Urinary bladder (tissue), 4 donors: ENCODE data around the gene SGK1. TPM values are rescaled to one million over a fixed set of nuclear protein-coding genes. Genes with fewer than 3 reads are reported as not detected.
"Not testable (repeated sequence)": the region's sequence is repeated elsewhere in the genome, so short reads cannot be mapped to it uniquely, and the experiment has no call there.

Experiments
- DNase-seq: peaks from one replicate; pipeline ENCODE4 v3.0.0-alpha.2; 2015; ENCODE audit errors: extremely low spot score
- H3K27ac ChIP-seq: one replicate; pipeline ENCODE4 v1.5.1; 2013; ENCODE audit warnings: low read depth, mild to moderate bottlenecking, moderate library complexity
- H3K36me3 ChIP-seq: one replicate; pipeline ENCODE4 v1.6.1; 2013; ENCODE audit warnings: mild to moderate bottlenecking, moderate library complexity; ENCODE audit not compliant: insufficient read depth
- H3K4me1 ChIP-seq: one replicate; pipeline ENCODE4 v1.6.1; 2013; ENCODE audit warnings: mild to moderate bottlenecking, moderate library complexity; ENCODE audit not compliant: insufficient read depth
- H3K4me3 ChIP-seq: one replicate; pipeline ENCODE4 v1.5.1; 2013; ENCODE audit warnings: low read depth, low read length
- WGBS: extraction: QIAGEN DNeasy Blood & Tissue Kit; methylation state at CpG from one replicate; pipeline ENCODE4 v1.1.7; 2013; 5-methylcytosine and 5-hydroxymethylcytosine counted together
- polyA plus RNA-seq: library from polyadenylated mRNA; stranded (reverse); fragments of 200-250 nt; gene quantifications from one replicate; pipeline ENCODE4 v1.2.3, GENCODE V29; 2013
- total RNA-seq: library from RNA; depleted of rRNA; stranded (reverse); fragments of >200 nt; gene quantifications from one replicate; pipeline ENCODE4 v1.2.3, GENCODE V29; 2014
- donor health status: healthy with polysubstance abuse.
- donor health status: healthy.

SGK1 gene
- total and polyA plus RNA-seq, 2 donors, result 44.4 to 51.2 TPM

- Histone ChIP-seq H3K27ac (no peak overlapping the region), H3K4me1 (no peaks in the 10 kb centered on the region), H3K36me3 (no peaks in the 10 kb centered on the region), H3K4me3 (no peak overlapping the region)
- no peak for DNase-seq
- 82% methylated on average over 5 of the region's 5 CpGs for WGBS
Measured at GRCh38 chr6:134233180-134233955, 84.5 kb downstream of the SGK1 start.

GRCh38 chr6:134230940-134231339 lies 87.0 kb downstream of the SGK1 start:
- Histone ChIP-seq H3K36me3 (no peaks in the 10 kb centered on the region), H3K4me3 (no peak overlapping the region), H3K27ac (no peak overlapping the region), H3K4me1 (no peaks in the 10 kb centered on the region)
- no peak for DNase-seq
- WGBS, result 76% methylated on average over 3 of the region's 3 CpGs

GRCh38 chr6:134230087-134230700 lies 87.7 kb downstream of the SGK1 start:
- WGBS, result 87% methylated on average over 8 of the region's 8 CpGs
- Histone ChIP-seq H3K4me1 (no peaks in the 10 kb centered on the region), H3K4me3 (no peak overlapping the region), H3K27ac (no peak overlapping the region), H3K36me3 (no peaks in the 10 kb centered on the region)
- no peak for DNase-seq

GRCh38 chr6:134229520-134229919 lies 88.4 kb downstream of the SGK1 start:
- Histone ChIP-seq H3K27ac (no peak overlapping the region), H3K4me3 (no peak overlapping the region), H3K4me1 (no peaks in the 10 kb centered on the region), H3K36me3 (no peaks in the 10 kb centered on the region)
- WGBS, result 93% methylated on average over 2 of the region's 2 CpGs
- DNase-seq, result no peak

- Histone ChIP-seq H3K4me3 (no peak overlapping the region), H3K36me3 (no peaks in the 10 kb centered on the region), H3K4me1 (no peaks in the 10 kb centered on the region), H3K27ac (no peak overlapping the region)
- no peak for DNase-seq
- WGBS, result 42% methylated on average over 2 of the region's 2 CpGs
Measured at GRCh38 chr6:134223796-134224420, 94.0 kb downstream of the SGK1 start.

- WGBS, result 81% methylated on average over 3 of the region's 3 CpGs
- Histone ChIP-seq H3K4me1 (no peaks in the 10 kb centered on the region), H3K36me3 (no peaks in the 10 kb centered on the region), H3K4me3 (no peak overlapping the region), H3K27ac (no peak overlapping the region)
- DNase-seq, result no peak
Measured at GRCh38 chr6:134221250-134221649, 96.7 kb downstream of the SGK1 start.

GRCh38 chr6:134217798-134218140 lies 100.1 kb downstream of the SGK1 start:
- no peaks in the 10 kb centered on the region for H3K36me3 ChIP-seq
- H3K4me3 ChIP-seq, result no peak overlapping the region
- H3K27ac ChIP-seq, result no peak overlapping the region
- no peak for DNase-seq
- H3K4me1 ChIP-seq, result no peaks in the 10 kb centered on the region

GRCh38 chr6:134217105-134217797 lies 100.7 kb downstream of the SGK1 start:
- WGBS, result 94% methylated on average over 8 of the region's 8 CpGs
- no peak overlapping the region for H3K27ac ChIP-seq
- no peaks in the 10 kb centered on the region for H3K36me3 ChIP-seq
- H3K4me3 ChIP-seq, result no peak overlapping the region
- DNase-seq, result no peak
- no peaks in the 10 kb centered on the region for H3K4me1 ChIP-seq

- H3K36me3 ChIP-seq, result no peaks in the 10 kb centered on the region
- H3K4me3 ChIP-seq, result no peak overlapping the region
- 87% methylated on average over 5 of the region's 5 CpGs for whole genome bisulfite sequencing
- no peak overlapping the region for H3K27ac ChIP-seq
- no peak for DNase-seq
- no peaks in the 10 kb centered on the region for H3K4me1 ChIP-seq
Measured at GRCh38 chr6:134216301-134217010, 101.5 kb downstream of the SGK1 start.

- H3K27ac ChIP-seq, DNase-seq, H3K4me1 ChIP-seq, H3K4me3 ChIP-seq, H3K36me3 ChIP-seq: not testable (repeated sequence)
- WGBS, result 95% methylated on average over 2 of the region's 2 CpGs
Measured at GRCh38 chr6:134213410-134213809, 104.5 kb downstream of the SGK1 start.

- Histone ChIP-seq H3K4me1 (no peaks in the 10 kb centered on the region), H3K27ac (no peak overlapping the region), H3K36me3 (no peaks in the 10 kb centered on the region), H3K4me3 (no peak overlapping the region)
- WGBS, result 92% methylated on average over 3 of the region's 3 CpGs
- DNase-seq, result no peak
Measured at GRCh38 chr6:134211297-134211696, 106.6 kb downstream of the SGK1 start.

GRCh38 chr6:134207421-134207820 lies 110.5 kb downstream of the SGK1 start:
- no peak for DNase-seq
- Histone ChIP-seq H3K4me1 (no peaks in the 10 kb centered on the region), H3K4me3 (no peak overlapping the region), H3K36me3 (no peaks in the 10 kb centered on the region), H3K27ac (no peak overlapping the region)
- WGBS, result 87% methylated on average over 4 of the region's 4 CpGs

GRCh38 chr6:134205366-134205765 lies 112.5 kb downstream of the SGK1 start:
- Histone ChIP-seq H3K27ac (no peak overlapping the region), H3K4me3 (no peak overlapping the region), H3K4me1 (no peaks in the 10 kb centered on the region), H3K36me3 (no peaks in the 10 kb centered on the region)
- no peak for DNase-seq
- 85% methylated on average over 4 of the region's 4 CpGs for WGBS
